ENCODE data around the gene ENTPD2. TPM values are rescaled to one million over a fixed set of nuclear protein-coding genes. Genes with fewer than 3 reads are reported as not detected.
"Not testable (repeated sequence)": the region's sequence is repeated elsewhere in the genome, so short reads cannot be mapped to it uniquely, and the experiment has no call there.

Gene ENTPD2
- total and polyA plus RNA-seq, 11 donors: 0.50 to 2.9 (median 1.2) TPM

GRCh38 chr9:137064027-137064879 is 10.4 kb upstream of the ENTPD2 start:
- WGBS, 4 donors: 41 to 57% (median 51%) methylated on average over 34 to 55 of the region's 55 CpGs
- Histone ChIP-seq H3K36me3 (no peaks in the 10 kb centered on the region), H3K9me3 (no peaks in the 10 kb centered on the region), H3K27me3 (peaks cover 0 to 9% (median 1%) of the 10 kb centered on the region in 9 donors), H3K4me3 (no peak overlapping the region), H3K4me1 (peaks cover 0 to 10% (median 3%) of the 10 kb centered on the region in 12 donors), H3K27ac (no peak overlapping the region)
- DNase-seq (peak; percentile 55 to 87 (median 73)), ATAC-seq (peak; percentile 31 to 65 (median 62))
- peak; percentile 87 to 99 (median 94) for TF ChIP-seq CTCF (IDR thresholded peaks at IDR 0.05)
- no peak for TF ChIP-seq POLR2A (IDR thresholded peaks at IDR 0.05)
- intact Hi-C loops (cut with DNase I): loop anchor here in 6 of 10 donors (1.0 to 10.0 kb wide), 4 partner anchors 15 to 279 kb away; partner anchors contain the start of gene NPDC1 (in 4 of the 6)

- no peak for DNase-seq
- Histone ChIP-seq H3K4me3 (no peak overlapping the region), H3K36me3 (no peaks in the 10 kb centered on the region), H3K4me1 (peaks cover 0 to 9% (median 3%) of the 10 kb centered on the region in 12 donors), H3K27me3 (peaks cover 0 to 1% (median 0%) of the 10 kb centered on the region in 9 donors), H3K27ac (no peak overlapping the region), H3K9me3 (no peaks in the 10 kb centered on the region)
- 87 to 94% (median 90%) methylated on average over 15 to 26 of the region's 26 CpGs for WGBS, 4 donors
- intact Hi-C loops (cut with DNase I): loop anchor here in 6 of 10 donors (1.0 to 10.0 kb wide), 4 partner anchors 15 to 279 kb away; partner anchors contain the start of gene NPDC1 (in 4 of the 6)
- TF ChIP-seq CTCF (IDR thresholded peaks at IDR 0.05) (no peak), POLR2A (IDR thresholded peaks at IDR 0.05) (no peak)
- no peak for ATAC-seq
Measured at GRCh38 chr9:137063311-137064026, 9.6 kb upstream of the ENTPD2 start.

- not testable (repeated sequence) for H3K27me3 ChIP-seq, H3K27ac ChIP-seq, H3K4me3 ChIP-seq, H3K4me1 ChIP-seq, H3K36me3 ChIP-seq, ATAC-seq, DNase-seq, H3K9me3 ChIP-seq
- intact Hi-C loops (cut with DNase I): loop anchor here in 1 of 10 donors (10.0 kb wide), 1 partner anchor 278 kb away; no protein-coding TSS in a partner anchor
- WGBS, 4 donors: 91 to 100% (median 97%) methylated on average over 3 to 9 of the region's 9 CpGs
Measured at GRCh38 chr9:137062798-137063197, 8.9 kb upstream of the ENTPD2 start.

- WGBS, 4 donors: 85 to 89% (median 88%) methylated on average over 10 to 15 of the region's 15 CpGs
- Histone ChIP-seq H3K4me3 (no peak overlapping the region), H3K27ac (no peak overlapping the region), H3K36me3 (no peaks in the 10 kb centered on the region), H3K9me3 (no peaks in the 10 kb centered on the region), H3K4me1 (peaks cover 0 to 9% (median 3%) of the 10 kb centered on the region in 12 donors), H3K27me3 (no peaks in the 10 kb centered on the region)
- intact Hi-C loops (cut with DNase I): loop anchor here in 1 of 10 donors (10.0 kb wide), 1 partner anchor 278 kb away; no protein-coding TSS in a partner anchor
- DNase-seq (no peak), ATAC-seq (no peak)
- no peak for TF ChIP-seq CTCF (IDR thresholded peaks at IDR 0.05)
- no peak for TF ChIP-seq POLR2A (IDR thresholded peaks at IDR 0.05)
Measured at GRCh38 chr9:137062384-137062783, 8.5 kb upstream of the ENTPD2 start.
